ENCODE measurements around the gene SCYGR4. TPM values are rescaled to one million over a fixed set of nuclear protein-coding genes. Genes with fewer than 3 reads are reported as not detected.

Gene SCYGR4
- total RNA-seq, 4 donors from 2014 or later, result not detected

GRCh38 chr2:227607941-227608340 is 9.4 kb upstream of the SCYGR4 start:
- H3K27me3 ChIP-seq, result no peaks in the 10 kb centered on the region
- DNase-seq, result no peak
- H3K36me3 ChIP-seq, result no peaks in the 10 kb centered on the region
- H3K27ac ChIP-seq, result no peak overlapping the region
- no peak for TF ChIP-seq CTCF (IDR thresholded peaks at IDR 0.05)
- TF ChIP-seq POLR2A (IDR thresholded peaks at IDR 0.05), result no peak
- H3K9me3 ChIP-seq, result no peaks in the 10 kb centered on the region
- intact Hi-C loops (cut with DNase I; ENCODE audit: low total_unique reads), result no loop called here
- H3K4me3 ChIP-seq, result no peak overlapping the region
- no peaks in the 10 kb centered on the region for H3K4me1 ChIP-seq

GRCh38 chr2:227608561-227609338 is 8.5 kb upstream of the SCYGR4 start:
- Histone ChIP-seq H3K9me3 (no peaks in the 10 kb centered on the region), H3K4me3 (no peak overlapping the region), H3K27me3 (no peaks in the 10 kb centered on the region), H3K36me3 (no peaks in the 10 kb centered on the region), H3K27ac (no peak overlapping the region), H3K4me1 (no peaks in the 10 kb centered on the region)
- TF ChIP-seq POLR2A (IDR thresholded peaks at IDR 0.05) (no peak), CTCF (IDR thresholded peaks at IDR 0.05) (no peak)
- intact Hi-C loops (cut with DNase I; ENCODE audit: low total_unique reads), result no loop called here
- DNase-seq, result no peak

- H3K36me3 ChIP-seq, result no peaks in the 10 kb centered on the region
Measured at GRCh38 chr2:227610123-227610522, 7.2 kb upstream of the SCYGR4 start.

GRCh38 chr2:227612546-227613271 is 4.6 kb upstream of the SCYGR4 start:
- intact Hi-C loops (cut with DNase I; ENCODE audit: low total_unique reads), result no loop called here
- no peaks in the 10 kb centered on the region for H3K4me1 ChIP-seq
- H3K27ac ChIP-seq, result no peak overlapping the region
- TF ChIP-seq CTCF (IDR thresholded peaks at IDR 0.05) (no peak), POLR2A (IDR thresholded peaks at IDR 0.05) (no peak)
- no peaks in the 10 kb centered on the region for H3K27me3 ChIP-seq
- no peak for DNase-seq
- H3K4me3 ChIP-seq, result no peak overlapping the region
- no peaks in the 10 kb centered on the region for H3K36me3 ChIP-seq
- no peaks in the 10 kb centered on the region for H3K9me3 ChIP-seq

More at GRCh38 chr2:227610123-227610522, 7.2 kb upstream of the SCYGR4 start:
- TF ChIP-seq POLR2A (IDR thresholded peaks at IDR 0.05), result no peak
- TF ChIP-seq CTCF (IDR thresholded peaks at IDR 0.05), result no peak
- Histone ChIP-seq H3K4me3 (no peak overlapping the region), H3K27ac (no peak overlapping the region), H3K4me1 (no peaks in the 10 kb centered on the region), H3K9me3 (no peaks in the 10 kb centered on the region), H3K27me3 (no peaks in the 10 kb centered on the region)
- no peak for DNase-seq
- intact Hi-C loops (cut with DNase I; ENCODE audit: low total_unique reads), result no loop called here

- Histone ChIP-seq H3K27me3 (no peaks in the 10 kb centered on the region), H3K36me3 (no peaks in the 10 kb centered on the region), H3K4me3 (no peak overlapping the region), H3K4me1 (no peaks in the 10 kb centered on the region), H3K9me3 (no peaks in the 10 kb centered on the region), H3K27ac (no peak overlapping the region)
- no peak for DNase-seq
- intact Hi-C loops (cut with DNase I; ENCODE audit: low total_unique reads), result no loop called here
- TF ChIP-seq CTCF (IDR thresholded peaks at IDR 0.05) (no peak), POLR2A (IDR thresholded peaks at IDR 0.05) (no peak)
Measured at GRCh38 chr2:227613272-227613660, 4.0 kb upstream of the SCYGR4 start.
